22Rv1 (cell line): ENCODE measurements around the gene SMARCA1.

ENCODE experiments used
- ZFX ChIP-seq: fragments of 450-650 bp; IDR thresholded peaks from 2 replicates; pipeline ENCODE4 v1.6.1; 2017; ENCODE audit warnings: antibody characterized with exemption, borderline replicate concordance
- TF ChIP-seq, protein P1 (sequence below): fragments of 450-650 bp; IDR thresholded peaks from 2 replicates; pipeline ENCODE4 v1.5.1; 2017; ENCODE audit warnings: mild to moderate bottlenecking

DNA sequence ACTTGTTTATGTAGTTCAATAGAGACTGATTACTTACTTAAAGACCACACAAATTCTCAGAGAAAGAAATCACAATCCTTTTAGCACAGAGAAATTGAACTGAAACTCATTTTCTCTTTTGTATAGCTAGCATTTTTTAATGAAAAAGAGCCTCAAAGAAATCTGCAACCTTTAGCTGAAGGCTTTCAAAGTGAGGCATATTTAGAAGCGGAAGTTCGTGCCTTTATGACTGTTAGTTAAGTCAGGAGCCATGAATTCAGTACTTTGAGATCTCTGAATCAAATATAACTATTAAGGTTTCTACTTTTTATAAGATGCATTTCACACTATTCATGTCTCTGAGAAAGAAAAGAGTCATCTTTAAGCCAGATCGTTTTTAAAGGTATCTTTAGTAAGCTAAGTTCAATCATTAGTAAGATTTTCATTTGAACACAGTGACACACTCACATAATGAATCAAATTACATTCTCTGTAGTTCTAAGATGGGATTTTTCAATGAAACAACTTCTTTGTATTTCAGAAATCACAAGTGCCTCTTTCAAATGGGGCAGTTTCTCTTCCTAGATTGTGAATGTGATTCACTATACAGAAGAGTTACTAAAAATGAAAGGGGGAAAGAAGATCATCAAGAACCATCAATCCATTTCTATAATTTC is 61.4 kb downstream of the SMARCA1 start:
- no peak for TF ChIP-seq ZFX
- TF ChIP-seq, protein P1, sequence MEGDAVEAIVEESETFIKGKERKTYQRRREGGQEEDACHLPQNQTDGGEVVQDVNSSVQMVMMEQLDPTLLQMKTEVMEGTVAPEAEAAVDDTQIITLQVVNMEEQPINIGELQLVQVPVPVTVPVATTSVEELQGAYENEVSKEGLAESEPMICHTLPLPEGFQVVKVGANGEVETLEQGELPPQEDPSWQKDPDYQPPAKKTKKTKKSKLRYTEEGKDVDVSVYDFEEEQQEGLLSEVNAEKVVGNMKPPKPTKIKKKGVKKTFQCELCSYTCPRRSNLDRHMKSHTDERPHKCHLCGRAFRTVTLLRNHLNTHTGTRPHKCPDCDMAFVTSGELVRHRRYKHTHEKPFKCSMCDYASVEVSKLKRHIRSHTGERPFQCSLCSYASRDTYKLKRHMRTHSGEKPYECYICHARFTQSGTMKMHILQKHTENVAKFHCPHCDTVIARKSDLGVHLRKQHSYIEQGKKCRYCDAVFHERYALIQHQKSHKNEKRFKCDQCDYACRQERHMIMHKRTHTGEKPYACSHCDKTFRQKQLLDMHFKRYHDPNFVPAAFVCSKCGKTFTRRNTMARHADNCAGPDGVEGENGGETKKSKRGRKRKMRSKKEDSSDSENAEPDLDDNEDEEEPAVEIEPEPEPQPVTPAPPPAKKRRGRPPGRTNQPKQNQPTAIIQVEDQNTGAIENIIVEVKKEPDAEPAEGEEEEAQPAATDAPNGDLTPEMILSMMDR: no peak
